Mucosa of rectum (tissue), 2 donors: ENCODE data around the gene RELCH.

Experiments used
- H3K27ac ChIP-seq, 2 donors: one replicate each; pipeline ENCODE4 v1.7.0; 2013; ENCODE audit warnings: inconsistent platforms in 2 of 2, low read depth in 2 of 2, low read length in 2 of 2
- H3K27me3 ChIP-seq, 2 donors: one replicate each; pipeline ENCODE4 v1.7.0; 2013; ENCODE audit warnings: low read length in 2 of 2; ENCODE audit not compliant: control insufficient read depth in 2 of 2, insufficient read depth in 2 of 2
- H3K36me3 ChIP-seq, 2 donors: one replicate each; pipeline ENCODE4 v1.7.0; 2013; ENCODE audit warnings: low read length in 2 of 2; ENCODE audit not compliant: control insufficient read depth in 2 of 2, insufficient read depth in 2 of 2
- H3K4me1 ChIP-seq, 2 donors: one replicate each; pipeline ENCODE4 v1.7.0; 2013; ENCODE audit warnings: low read length in 2 of 2, mild to moderate bottlenecking in 1 of 2; ENCODE audit not compliant: control insufficient read depth in 2 of 2, insufficient read depth in 2 of 2
- H3K4me3 ChIP-seq, 2 donors: one replicate each; pipeline ENCODE4 v1.7.0; 2013; ENCODE audit warnings: low read length in 2 of 2
- H3K9ac ChIP-seq, 2 donors: one replicate each; pipeline ENCODE4 v1.7.0; 2013; ENCODE audit warnings: low read length in 2 of 2, low read depth in 1 of 2, mild to moderate bottlenecking in 1 of 2
- H3K9me3 ChIP-seq, 2 donors: one replicate each; pipeline ENCODE4 v1.7.0; 2013; ENCODE audit warnings: low read length in 2 of 2; ENCODE audit not compliant: control insufficient read depth in 2 of 2
- donor health status: healthy.
- donor health status: Normal muscosa, but diverticular disease.

Gene RELCH

GRCh38 chr18:62300359-62300963 lies 113.4 kb downstream of the RELCH start:
- H3K9ac ChIP-seq, result no peak overlapping the region
- H3K4me1 ChIP-seq, result no peaks in the 10 kb centered on the region
- H3K27me3 ChIP-seq, result no peaks in the 10 kb centered on the region
- peaks cover 32 to 40% of the 10 kb centered on the region in 2 donors for H3K36me3 ChIP-seq
- no peak overlapping the region for H3K4me3 ChIP-seq
- no peaks in the 10 kb centered on the region for H3K9me3 ChIP-seq
- no peak overlapping the region for H3K27ac ChIP-seq

GRCh38 chr18:62301322-62301721 lies 114.3 kb downstream of the RELCH start:
- Histone ChIP-seq H3K4me3 (no peak overlapping the region), H3K9me3 (no peaks in the 10 kb centered on the region), H3K4me1 (no peaks in the 10 kb centered on the region), H3K36me3 (peaks cover 32 to 43% of the 10 kb centered on the region in 2 donors), H3K27ac (no peak overlapping the region), H3K9ac (no peak overlapping the region), H3K27me3 (no peaks in the 10 kb centered on the region)

DNA sequence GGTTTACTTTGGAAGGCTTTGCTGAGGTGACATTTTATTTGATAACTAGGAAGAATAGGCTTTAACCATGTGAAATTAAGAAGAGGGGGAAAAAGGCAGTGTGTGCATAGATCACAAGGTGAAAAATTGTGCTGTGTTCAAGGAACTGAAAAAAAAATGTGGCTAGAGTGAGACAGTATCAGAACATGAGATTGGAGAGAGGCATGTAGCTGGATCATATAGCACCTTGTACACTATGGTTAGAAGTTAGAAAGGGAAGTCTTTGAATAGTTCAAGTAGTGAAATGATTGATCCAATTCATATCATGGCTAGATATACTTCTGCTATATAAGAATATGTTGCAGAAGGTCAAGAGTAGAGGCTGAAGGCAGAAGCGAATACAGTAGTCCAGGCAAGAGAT lies 125.8 kb downstream of the RELCH start:
- Histone ChIP-seq H3K4me3 (no peak overlapping the region), H3K9ac (no peak overlapping the region), H3K27me3 (no peaks in the 10 kb centered on the region), H3K36me3 (peaks cover 5 to 8% of the 10 kb centered on the region in 2 donors), H3K4me1 (no peaks in the 10 kb centered on the region), H3K27ac (no peak overlapping the region), H3K9me3 (no peaks in the 10 kb centered on the region)

- Histone ChIP-seq H3K9ac (no peak overlapping the region), H3K4me3 (no peak overlapping the region), H3K9me3 (no peaks in the 10 kb centered on the region), H3K27ac (no peak overlapping the region), H3K4me1 (peaks cover 0 to 2% of the 10 kb centered on the region in 2 donors), H3K27me3 (no peaks in the 10 kb centered on the region), H3K36me3 (no peaks in the 10 kb centered on the region)
Measured at GRCh38 chr18:62318228-62319180, 131.4 kb downstream of the RELCH start.

DNA sequence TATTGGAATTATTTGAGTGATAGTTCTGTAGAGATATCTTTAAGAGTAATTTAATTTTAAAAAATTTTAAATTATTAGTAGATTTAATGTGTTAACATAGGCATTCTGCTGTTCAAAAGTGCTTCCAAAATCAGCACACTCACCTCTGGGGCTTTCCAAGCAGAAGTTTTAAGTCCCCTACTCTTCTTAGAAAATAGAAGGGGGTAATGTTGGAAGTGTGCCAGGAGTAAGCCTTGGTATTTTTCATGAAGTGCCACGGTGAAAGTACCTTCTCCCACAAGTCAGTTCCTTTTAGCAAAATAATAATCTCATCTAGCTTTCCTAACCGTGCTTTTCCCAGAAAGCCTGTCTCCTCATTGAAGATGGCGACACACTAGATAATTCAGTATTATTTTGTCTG lies 134.1 kb downstream of the RELCH start:
- Histone ChIP-seq H3K4me1 (peaks cover 4 to 17% of the 10 kb centered on the region in 2 donors), H3K36me3 (no peaks in the 10 kb centered on the region), H3K27ac (no peak overlapping the region), H3K9me3 (no peaks in the 10 kb centered on the region), H3K9ac (no peak overlapping the region), H3K27me3 (peaks cover 0 to 5% of the 10 kb centered on the region in 2 donors), H3K4me3 (no peak overlapping the region)

DNA sequence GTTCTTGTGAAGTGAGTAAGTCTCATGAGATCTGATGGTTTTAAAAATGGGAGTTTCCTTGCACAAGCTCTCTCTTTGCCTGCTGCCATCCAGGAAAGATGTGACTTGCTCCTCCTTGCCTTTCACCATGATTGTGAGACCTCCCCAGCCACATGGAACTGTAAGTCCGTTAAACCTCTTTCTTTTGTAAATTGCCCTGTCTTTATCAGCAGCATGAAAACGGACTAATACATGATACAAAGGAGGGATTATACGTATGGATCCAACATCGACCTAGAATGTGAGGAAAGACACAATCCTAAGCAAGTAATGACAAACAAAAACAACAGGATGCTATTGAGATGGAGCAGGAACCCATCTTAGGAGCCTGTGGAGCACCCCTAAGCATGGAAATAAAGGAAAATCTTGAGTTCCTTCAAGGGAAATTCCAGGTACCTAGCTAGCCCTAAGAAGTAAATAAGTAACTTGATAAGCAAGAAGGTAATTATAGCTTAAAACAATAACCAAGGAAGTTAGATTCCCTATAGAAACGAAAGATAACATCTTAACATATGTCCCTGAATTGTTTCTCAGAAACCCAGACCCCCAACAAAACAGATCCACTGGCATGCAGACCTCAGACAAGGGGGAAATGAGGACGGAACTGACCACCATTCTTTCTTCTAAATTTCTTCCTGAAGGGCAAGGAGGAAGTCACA lies 136.6 kb downstream of the RELCH start:
- H3K9ac ChIP-seq, result no peak overlapping the region
- peaks cover 11 to 32% of the 10 kb centered on the region in 2 donors for H3K4me1 ChIP-seq
- H3K27me3 ChIP-seq, result peaks cover 4 to 14% of the 10 kb centered on the region in 2 donors
- no peak overlapping the region for H3K27ac ChIP-seq
- no peaks in the 10 kb centered on the region for H3K36me3 ChIP-seq
- H3K4me3 ChIP-seq, result no peak overlapping the region
- no peaks in the 10 kb centered on the region for H3K9me3 ChIP-seq

DNA sequence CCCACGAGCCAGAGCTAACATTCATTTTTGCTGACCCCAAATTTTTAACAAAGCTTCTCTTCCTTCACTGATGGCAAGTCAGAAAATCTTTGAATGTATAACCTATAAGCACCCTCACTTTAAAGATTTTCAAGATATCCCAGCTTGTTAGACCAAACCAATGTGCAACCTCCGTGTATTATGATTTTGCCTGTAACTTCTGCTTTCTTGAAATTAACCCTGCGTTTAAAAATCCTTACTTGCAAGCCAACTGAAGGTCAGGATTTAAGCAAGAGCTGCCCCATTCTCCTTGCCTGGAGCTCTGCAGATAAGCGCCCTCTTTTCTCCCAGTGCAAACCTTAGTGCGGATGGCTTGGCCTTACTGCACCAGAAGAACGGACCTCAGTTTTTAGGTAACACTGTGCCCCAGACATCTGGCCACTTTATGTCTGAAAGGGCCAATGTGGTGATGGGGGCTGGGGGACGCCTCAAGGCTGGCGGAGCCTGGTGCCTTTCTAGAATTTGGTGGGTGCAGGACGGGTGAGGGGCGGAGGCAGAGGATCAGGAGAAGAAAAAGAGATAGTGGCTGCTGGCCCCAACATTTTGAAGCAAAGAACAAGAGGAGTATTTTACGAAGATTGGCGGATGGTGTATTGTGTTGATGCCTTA lies 137.2 kb downstream of the RELCH start:
- H3K27me3 ChIP-seq, result peaks cover 4 to 14% of the 10 kb centered on the region in 2 donors
- H3K4me3 ChIP-seq, result peak overlapping the region; percentile 18 to 40

DNA sequence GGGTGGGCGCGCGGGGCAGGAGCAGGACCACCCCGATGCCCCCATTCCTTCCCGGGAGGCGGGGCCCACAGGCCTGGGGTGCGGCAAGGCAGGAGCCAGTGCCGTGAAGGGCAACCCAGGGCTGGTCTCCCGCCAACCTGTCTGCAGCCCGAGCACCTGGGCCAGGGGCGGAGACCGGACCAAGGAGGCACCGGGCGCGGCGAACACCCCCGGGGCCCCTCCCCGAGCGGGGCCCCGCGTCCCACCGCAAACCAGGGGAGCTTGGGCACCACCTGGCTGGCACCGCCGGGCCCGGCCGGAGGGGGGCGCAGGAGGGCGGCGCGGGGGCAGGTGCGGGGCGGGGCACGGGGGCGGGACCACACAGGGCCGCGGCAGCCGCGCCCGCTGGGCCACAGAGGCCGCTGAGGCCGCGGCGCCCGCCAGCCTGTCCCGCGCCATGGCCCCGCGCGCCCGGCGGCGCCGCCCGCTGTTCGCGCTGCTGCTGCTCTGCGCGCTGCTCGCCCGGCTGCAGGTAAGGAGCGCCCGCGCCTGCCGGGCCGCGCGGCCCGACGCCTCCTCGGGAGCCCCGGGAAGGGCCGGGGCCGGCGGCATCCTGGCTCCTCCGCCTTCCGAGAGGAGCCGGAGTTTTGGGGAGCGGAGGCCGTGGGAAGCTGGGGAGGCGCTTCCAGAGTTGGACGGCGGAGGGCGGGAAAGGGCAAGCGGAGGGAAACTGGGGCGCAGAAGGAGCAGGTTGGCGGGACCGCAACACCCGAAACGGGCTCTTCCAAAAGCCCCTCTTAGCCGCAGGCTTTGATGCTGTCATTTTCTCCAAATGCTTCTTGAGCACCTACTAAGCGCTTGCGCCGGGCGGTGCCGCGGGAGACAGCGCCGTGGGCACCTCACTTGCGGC lies 138.1 kb downstream of the RELCH start, which contains the start of gene TNFRSF11A:
Gene TNFRSF11A (plus strand): TSS at position 394 of the 889 bp plus-strand sequence. CDS start 43 bp downstream, at position 437.
- Histone ChIP-seq H3K9me3 (no peaks in the 10 kb centered on the region), H3K36me3 (no peaks in the 10 kb centered on the region), H3K9ac (peak within 1 kb of the TSS; percentile 72 to 80), H3K27me3 (peaks cover 10 to 19% of the 10 kb centered on the region in 2 donors), H3K4me1 (peaks cover 25 to 48% of the 10 kb centered on the region in 2 donors), H3K4me3 (peak within 1 kb of the TSS; percentile 84 to 92), H3K27ac (peak within 1 kb of the TSS; percentile 63)

More for the DNA sequence above, 137.2 kb downstream of the RELCH start:
- Histone ChIP-seq H3K9ac (peak overlapping the region in 1 of 2 donors; percentile 39), H3K4me1 (peaks cover 16 to 39% of the 10 kb centered on the region in 2 donors), H3K9me3 (no peaks in the 10 kb centered on the region), H3K36me3 (no peaks in the 10 kb centered on the region), H3K27ac (peak overlapping the region; percentile 18 to 51)
